Psoas muscle (tissue), 8 donors: ENCODE results near the gene PCBP3. TPM values are rescaled to one million over a fixed set of nuclear protein-coding genes. Genes with fewer than 3 reads are reported as not detected.
"Not testable (repeated sequence)": the region's sequence is repeated elsewhere in the genome, so short reads cannot be mapped to it uniquely, and the experiment has no call there.

Experiments used
- ATAC-seq, 4 donors: fragments of 200-7000 bp; cut with Tn5 transposase; one replicate each; pipeline ENCODE4 v1.9.1; 2020; ENCODE audit warnings: moderate library complexity in 3 of 4, mild to moderate bottlenecking in 2 of 4
- DNase-seq, 2 donors: peaks; one replicate each; pipeline ENCODE4 v3.0.0-alpha.2; 2020
- H3K27ac ChIP-seq: fragments of 200-600 bp; one replicate; pipeline ENCODE4 v1.8.0; 2022
- H3K27me3 ChIP-seq, 3 donors: fragments of 200-600 bp in 1 of 3; one replicate each; pipeline versions ENCODE4 v1.6.1 to v1.8.0; 2013 to 2022; ENCODE audit warnings: low read length in 2 of 3, mild to moderate bottlenecking in 2 of 3, moderate library complexity in 1 of 3; ENCODE audit not compliant: insufficient read depth in 3 of 3
- H3K36me3 ChIP-seq, 2 donors: fragments of 200-600 bp in 1 of 2; one replicate each; pipeline versions ENCODE4 v1.6.1 to v1.8.0; 2013 to 2022; ENCODE audit warnings: low read depth in 1 of 2, mild to moderate bottlenecking in 1 of 2, moderate library complexity in 1 of 2; ENCODE audit not compliant: insufficient read depth in 1 of 2
- H3K4me1 ChIP-seq: fragments of 200-600 bp; one replicate; pipeline ENCODE4 v1.8.0; 2022
- H3K4me3 ChIP-seq: fragments of 200-600 bp; one replicate; pipeline ENCODE4 v1.8.0; 2022; ENCODE audit warnings: mild to moderate bottlenecking
- H3K9me3 ChIP-seq: fragments of 200-600 bp; one replicate; pipeline ENCODE4 v1.8.0; 2022
- CTCF ChIP-seq: fragments of 200-600 bp; IDR thresholded peaks from one replicate; pipeline ENCODE4 v1.8.0; 2022; ENCODE audit warnings: antibody characterized with exemption
- WGBS, 3 donors: extraction: QIAGEN DNeasy Blood & Tissue Kit; methylation state at CpG; one replicate each; pipeline versions ENCODE4 v1.1.6 to v1.1.7; 2013; 5-methylcytosine and 5-hydroxymethylcytosine counted together
- intact Hi-C, 2 donors: fragments of 100-400 bp; cut with DNase I; formaldehyde crosslinking; loops; one replicate each; pipeline versions ENCODE4 v1.11.0 to v1.14.2; 2022
- polyA plus RNA-seq, 3 donors: library from polyadenylated mRNA; stranded (reverse); fragments of 200-250 nt; gene quantifications; one replicate each; pipeline ENCODE4 v1.2.3, GENCODE V29; 2013
- total RNA-seq, 4 donors: library from RNA; stranded (reverse); fragmentation: NEBNext Ultra II Directional in 2 of 4; extraction: Animal tissue kit (Norgen Biotek cat#: 25700) in 2 of 4; gene quantifications; one replicate each; pipeline versions ENCODE4 v1.2.1 to v1.2.4, GENCODE V29; 2021 to 2023
- donor health status: healthy with polysubstance abuse.
- donor health status: DM: no; HTN: no; CAD: no; lungs with moderate emphysema.
- donor health status: Bipolar disorder and iron deficiency.
- donor health status: healthy.
- donor health status: DM: yes; HTN: yes; CAD: no.
- donor health status: DM: no; HTN: no; CAD: no.
- donor health status: DM: no; HTN: no; CAD: no.
- donor health status: DM: yes; HTN: yes; CAD: no.

The PCBP3 gene
- total and polyA plus RNA-seq, 7 donors, result 0.10 to 0.91 (median 0.33) TPM; not detected in 1

- no peak for ATAC-seq
- WGBS, 3 donors, result 73 to 82% (median 80%) methylated on average over 10 of the region's 10 CpGs
- H3K27ac ChIP-seq, result no peak overlapping the region
Measured at GRCh38 chr21:45847870-45848269, 204.3 kb downstream of the PCBP3 start.

GRCh38 chr21:45848331-45848730 lies 204.8 kb downstream of the PCBP3 start:
- H3K27ac ChIP-seq, result no peak overlapping the region
- DNase-seq (no peak), ATAC-seq (no peak)
- H3K4me1 ChIP-seq, result no peaks in the 10 kb centered on the region
- peaks cover 0 to 25% (median 0%) of the 10 kb centered on the region in 3 donors for H3K27me3 ChIP-seq
- H3K9me3 ChIP-seq, result no peaks in the 10 kb centered on the region
- WGBS, 3 donors, result 81 to 90% (median 89%) methylated on average over 2 of the region's 2 CpGs
- no peak overlapping the region for H3K4me3 ChIP-seq
- intact Hi-C loops, result no loop called here
- no peak for TF ChIP-seq CTCF
- H3K36me3 ChIP-seq, result no peaks in the 10 kb centered on the region

More at GRCh38 chr21:45847870-45848269, 204.3 kb downstream of the PCBP3 start:
- Histone ChIP-seq H3K4me3 (no peak overlapping the region), H3K9me3 (no peaks in the 10 kb centered on the region), H3K36me3 (no peaks in the 10 kb centered on the region), H3K27me3 (peaks cover 0 to 20% (median 0%) of the 10 kb centered on the region in 3 donors), H3K4me1 (no peaks in the 10 kb centered on the region)
- intact Hi-C loops, result no loop called here
- DNase-seq, result no peak
- TF ChIP-seq CTCF, result no peak

GRCh38 chr21:45848805-45849204 lies 205.3 kb downstream of the PCBP3 start:
- ATAC-seq, result no peak
- Histone ChIP-seq H3K36me3 (no peaks in the 10 kb centered on the region), H3K27ac (no peak overlapping the region), H3K9me3 (no peaks in the 10 kb centered on the region), H3K4me1 (no peaks in the 10 kb centered on the region), H3K27me3 (peaks cover 0 to 26% (median 0%) of the 10 kb centered on the region in 3 donors), H3K4me3 (no peak overlapping the region)
- no peak for DNase-seq
- intact Hi-C loops, result no loop called here
- TF ChIP-seq CTCF, result no peak
- WGBS, 3 donors, result 74 to 80% (median 79%) methylated on average over 2 of the region's 2 CpGs

- H3K9me3 ChIP-seq, result no peaks in the 10 kb centered on the region
- peaks cover 0 to 27% (median 0%) of the 10 kb centered on the region in 3 donors for H3K27me3 ChIP-seq
- DNase-seq (no peak), ATAC-seq (no peak)
- H3K27ac ChIP-seq, result no peak overlapping the region
- H3K4me1 ChIP-seq, result no peaks in the 10 kb centered on the region
- WGBS, 3 donors, result 88 to 89% (median 88%) methylated on average over 10 of the region's 10 CpGs
- intact Hi-C loops, result no loop called here
- H3K4me3 ChIP-seq, result no peak overlapping the region
- H3K36me3 ChIP-seq, result no peaks in the 10 kb centered on the region
- TF ChIP-seq CTCF, result no peak
Measured at GRCh38 chr21:45849651-45850050, 206.1 kb downstream of the PCBP3 start.

GRCh38 chr21:45850181-45850580 lies 206.7 kb downstream of the PCBP3 start:
- ATAC-seq (no peak), DNase-seq (no peak)
- intact Hi-C loops, result no loop called here
- Histone ChIP-seq H3K9me3 (no peaks in the 10 kb centered on the region), H3K4me1 (no peaks in the 10 kb centered on the region), H3K27me3 (peaks cover 0 to 32% (median 0%) of the 10 kb centered on the region in 3 donors), H3K27ac (no peak overlapping the region), H3K4me3 (no peak overlapping the region), H3K36me3 (no peaks in the 10 kb centered on the region)
- TF ChIP-seq CTCF, result no peak
- 83 to 91% (median 87%) methylated on average over 4 of the region's 4 CpGs for WGBS, 3 donors

GRCh38 chr21:45852386-45852785 lies 208.9 kb downstream of the PCBP3 start:
- DNase-seq, H3K4me1 ChIP-seq, H3K36me3 ChIP-seq, H3K9me3 ChIP-seq, intact Hi-C loops, H3K27ac ChIP-seq, ATAC-seq, H3K4me3 ChIP-seq: not testable (repeated sequence)
- peaks cover 0 to 41% (median 0%) of the 10 kb centered on the region in 3 donors for H3K27me3 ChIP-seq
- WGBS, 3 donors, result 58 to 65% (median 60%) methylated on average over 5 of the region's 5 CpGs
